ENCODE measurements around the gene VANGL1. TPM values are rescaled to one million over a fixed set of nuclear protein-coding genes. Genes with fewer than 3 reads are reported as not detected.

The VANGL1 gene
- total and polyA plus RNA-seq, 12 donors: 2.0 to 19.1 (median 10.6) TPM

- H3K27ac ChIP-seq: no peak overlapping the region
- DNase-seq: no peak
- TF ChIP-seq CTCF (IDR thresholded peaks at IDR 0.05) (no peak), POLR2A (IDR thresholded peaks at IDR 0.05) (no peak)
- WGBS, 4 donors: 94 to 100% (median 98%) methylated on average over 1 of the region's 1 CpG
- intact Hi-C loops (cut with DNase I): no loop called here
- peaks cover 0 to 6% of the 10 kb centered on the region in 2 donors for H3K36me3 ChIP-seq (replicated peaks in 1 of 2)
- peaks cover 16 to 22% of the 10 kb centered on the region in 2 donors for H3K4me1 ChIP-seq (replicated peaks in 1 of 2)
- H3K27me3 ChIP-seq: no peaks in the 10 kb centered on the region
- H3K9me3 ChIP-seq (replicated peaks in 1 of 3): no peaks in the 10 kb centered on the region
- no peak overlapping the region for H3K4me3 ChIP-seq
These were observed 19.4 kb downstream of the VANGL1 start for GRCh38 chr1:115661157-115661556.

- peaks cover 7 to 11% of the 10 kb centered on the region in 2 donors for H3K4me1 ChIP-seq (replicated peaks in 1 of 2)
- H3K27ac ChIP-seq: peak overlapping the region in 2 of 5 donors; percentile 3 to 6
- intact Hi-C loops (cut with DNase I): no loop called here
These were observed 23.7 kb downstream of the VANGL1 start for GRCh38 chr1:115665319-115666096.

GRCh38 chr1:115666206-115666605, 24.4 kb downstream of the VANGL1 start:
- Histone ChIP-seq H3K4me3 (no peak overlapping the region), H3K4me1 (replicated peaks in 1 of 2) (peaks cover 7 to 11% of the 10 kb centered on the region in 2 donors), H3K36me3 (replicated peaks in 1 of 2) (no peaks in the 10 kb centered on the region), H3K27ac (peak overlapping the region in 1 of 5 donors; percentile 3), H3K27me3 (no peaks in the 10 kb centered on the region), H3K9me3 (replicated peaks in 1 of 3) (no peaks in the 10 kb centered on the region)
- TF ChIP-seq CTCF (IDR thresholded peaks at IDR 0.05) (no peak), POLR2A (IDR thresholded peaks at IDR 0.05) (no peak)
- DNase-seq: no peak
- 90 to 98% (median 92%) methylated on average over 6 of the region's 6 CpGs for WGBS, 4 donors
- intact Hi-C loops (cut with DNase I): no loop called here

More at GRCh38 chr1:115665319-115666096, 23.7 kb downstream of the VANGL1 start:
- Histone ChIP-seq H3K36me3 (replicated peaks in 1 of 2) (peaks cover 0 to 1% of the 10 kb centered on the region in 2 donors), H3K9me3 (replicated peaks in 1 of 3) (no peaks in the 10 kb centered on the region), H3K27me3 (no peaks in the 10 kb centered on the region), H3K4me3 (no peak overlapping the region)
- DNase-seq: peak in 6 of 7 donors; percentile 28 to 73 (median 62)
- TF ChIP-seq CTCF (IDR thresholded peaks at IDR 0.05): no peak
- no peak for TF ChIP-seq POLR2A (IDR thresholded peaks at IDR 0.05)
- 57 to 62% (median 60%) methylated on average over 6 to 7 of the region's 7 CpGs for WGBS, 4 donors

- no peak overlapping the region for H3K27ac ChIP-seq
- WGBS, 4 donors: 81 to 94% (median 89%) methylated on average over 3 to 4 of the region's 4 CpGs
- H3K4me1 ChIP-seq (replicated peaks in 1 of 2): peaks cover 7 to 11% of the 10 kb centered on the region in 2 donors
- H3K9me3 ChIP-seq (replicated peaks in 1 of 3): no peaks in the 10 kb centered on the region
- no peak for TF ChIP-seq CTCF (IDR thresholded peaks at IDR 0.05)
- intact Hi-C loops (cut with DNase I): no loop called here
- no peak overlapping the region for H3K4me3 ChIP-seq
- DNase-seq: peak in 5 of 7 donors; percentile 30 to 71 (median 44)
- H3K36me3 ChIP-seq (replicated peaks in 1 of 2): no peaks in the 10 kb centered on the region
- no peaks in the 10 kb centered on the region for H3K27me3 ChIP-seq
These were observed 24.9 kb downstream of the VANGL1 start for GRCh38 chr1:115666702-115667101.

Data from adrenal gland (tissue), 12 donors.